Naive B cell (primary cell): ENCODE measurements around the gene FLT3. TPM values are rescaled to one million over a fixed set of nuclear protein-coding genes. Genes with fewer than 3 reads are reported as not detected.
A peak's percentile ranks its signal among the peaks of the same experiment; 100 is the strongest.

Experiments used
- ATAC-seq, 2 donors: fragments of 150-1000 bp; cut with Tn5 transposase; 2 replicates each; pipeline ENCODE4 v1.10.0; 2021; ENCODE audit warnings: low read depth in 2 of 2, mild to moderate bottlenecking in 2 of 2, moderate library complexity in 2 of 2
- DNase-seq: peaks from one replicate; pipeline ENCODE4 v3.0.0; 2022
- H3K27ac Mint-ChIP-seq, 6 donors: one replicate each; pipeline ENCODE4 v1.8.0; 2020 to 2022; ENCODE audit warnings: mild to moderate bottlenecking in 6 of 6, mixed read lengths in 6 of 6, moderate library complexity in 5 of 6, inconsistent platforms in 2 of 6
- H3K27me3 Mint-ChIP-seq, 3 donors: one replicate each; pipeline ENCODE4 v1.8.0; 2021 to 2022; ENCODE audit warnings: mixed read lengths in 3 of 3, mild to moderate bottlenecking in 1 of 3
- H3K36me3 Mint-ChIP-seq, 2 donors: one replicate each; pipeline ENCODE4 v1.8.0; 2020 to 2022; ENCODE audit warnings: mixed read lengths in 2 of 2, inconsistent platforms in 1 of 2, mild to moderate bottlenecking in 1 of 2
- H3K4me1 Mint-ChIP-seq, 3 donors: one replicate each; pipeline ENCODE4 v1.8.0; 2020 to 2022; ENCODE audit warnings: mixed read lengths in 3 of 3, inconsistent platforms in 1 of 3, mild to moderate bottlenecking in 1 of 3, moderate library complexity in 1 of 3
- H3K4me3 Mint-ChIP-seq, 8 donors: one replicate each; pipeline ENCODE4 v1.8.0; 2020 to 2022; ENCODE audit warnings: mild to moderate bottlenecking in 8 of 8, mixed read lengths in 8 of 8, moderate library complexity in 8 of 8, inconsistent platforms in 2 of 8
- H3K9me3 Mint-ChIP-seq, 7 donors: one replicate each; pipeline ENCODE4 v1.8.0; 2020 to 2022; ENCODE audit warnings: mixed read lengths in 7 of 7, mild to moderate bottlenecking in 5 of 7, inconsistent platforms in 2 of 7, moderate library complexity in 1 of 7
- polyA plus RNA-seq, 6 donors: library from polyadenylated mRNA; unstranded; fragments of 300-500 nt; fragmentation: Illumina TruSeq; gene quantifications; one replicate each; pipeline ENCODE4 v1.2.3, GENCODE V29; 2021; ENCODE audit warnings: low read depth in 6 of 6

The FLT3 gene
- polyA plus RNA-seq, 6 donors from 2014 or later = 0.08 to 0.47 (median 0.36) TPM; not detected in 3

- no peaks in the 10 kb centered on the region for H3K36me3 Mint-ChIP-seq
- H3K27me3 Mint-ChIP-seq = no peaks in the 10 kb centered on the region
- peaks cover 5 to 13% (median 6%) of the 10 kb centered on the region in 3 donors for H3K4me1 Mint-ChIP-seq
- no peak for DNase-seq
- ATAC-seq = no peak
- no peak overlapping the region for H3K4me3 Mint-ChIP-seq
- peaks cover 0 to 1% (median 0%) of the 10 kb centered on the region in 7 donors for H3K9me3 Mint-ChIP-seq
- no peak overlapping the region for H3K27ac Mint-ChIP-seq
Observed at GRCh38 chr13:28001837-28002473, 98.4 kb downstream of the FLT3 start.

GRCh38 chr13:28001049-28001448, 99.3 kb downstream of the FLT3 start:
- ATAC-seq = no peak
- H3K9me3 Mint-ChIP-seq = peaks cover 0 to 1% (median 0%) of the 10 kb centered on the region in 7 donors

GRCh38 chr13:28000567-28000966, 99.8 kb downstream of the FLT3 start:
- H3K27me3 Mint-ChIP-seq = no peaks in the 10 kb centered on the region
- peaks cover 0 to 1% (median 0%) of the 10 kb centered on the region in 7 donors for H3K9me3 Mint-ChIP-seq
- ATAC-seq = no peak
- H3K4me1 Mint-ChIP-seq = peaks cover 5 to 7% (median 6%) of the 10 kb centered on the region in 3 donors
- no peak overlapping the region for H3K4me3 Mint-ChIP-seq
- no peaks in the 10 kb centered on the region for H3K36me3 Mint-ChIP-seq
- no peak for DNase-seq
- H3K27ac Mint-ChIP-seq = peak overlapping the region in 2 of 6 donors; percentile 12 to 13

More at GRCh38 chr13:28001049-28001448, 99.3 kb downstream of the FLT3 start:
- H3K27ac Mint-ChIP-seq = no peak overlapping the region
- H3K4me3 Mint-ChIP-seq = no peak overlapping the region
- DNase-seq = no peak
- H3K4me1 Mint-ChIP-seq = peaks cover 5 to 7% (median 6%) of the 10 kb centered on the region in 3 donors
- no peaks in the 10 kb centered on the region for H3K36me3 Mint-ChIP-seq
- H3K27me3 Mint-ChIP-seq = no peaks in the 10 kb centered on the region

GRCh38 chr13:27997904-27998522, 102.4 kb downstream of the FLT3 start:
- Mint-ChIP-seq H3K4me3 (no peak overlapping the region), H3K4me1 (peaks cover 5 to 7% (median 6%) of the 10 kb centered on the region in 3 donors), H3K27me3 (no peaks in the 10 kb centered on the region), H3K36me3 (no peaks in the 10 kb centered on the region), H3K27ac (peak overlapping the region in 2 of 6 donors; percentile 39 to 74), H3K9me3 (peaks cover 0 to 1% (median 0%) of the 10 kb centered on the region in 7 donors)
- DNase-seq (no peak), ATAC-seq (peak; percentile 64 to 76)

- no peak overlapping the region for H3K4me3 Mint-ChIP-seq
- H3K4me1 Mint-ChIP-seq = no peaks in the 10 kb centered on the region
- no peak overlapping the region for H3K27ac Mint-ChIP-seq
- H3K9me3 Mint-ChIP-seq = no peaks in the 10 kb centered on the region
- ATAC-seq (no peak), DNase-seq (no peak)
- no peaks in the 10 kb centered on the region for H3K36me3 Mint-ChIP-seq
- peaks cover 0 to 5% (median 0%) of the 10 kb centered on the region in 3 donors for H3K27me3 Mint-ChIP-seq
Observed at GRCh38 chr13:27991881-27992280, 108.5 kb downstream of the FLT3 start.

- DNase-seq (no peak), ATAC-seq (no peak)
- Mint-ChIP-seq H3K27ac (peak within 1 kb of the TSS in 1 of 6 donors; percentile 76), H3K9me3 (no peaks in the 10 kb centered on the region), H3K27me3 (peaks cover 5 to 14% (median 10%) of the 10 kb centered on the region in 3 donors), H3K4me1 (peaks cover 0 to 4% (median 0%) of the 10 kb centered on the region in 3 donors), H3K36me3 (no peaks in the 10 kb centered on the region), H3K4me3 (no peak within 1 kb of the TSS)
Observed at GRCh38 chr13:27988520-27988919, 111.9 kb downstream of the FLT3 start, which contains the start of gene URAD. URAD (minus strand) TSS chr13:27988693; CDS start chr13:27988637, 56 bp downstream.

- Mint-ChIP-seq H3K4me3 (no peak overlapping the region), H3K9me3 (no peaks in the 10 kb centered on the region), H3K27ac (no peak overlapping the region), H3K27me3 (peaks cover 29 to 43% (median 40%) of the 10 kb centered on the region in 3 donors), H3K4me1 (peaks cover 0 to 6% (median 4%) of the 10 kb centered on the region in 3 donors), H3K36me3 (no peaks in the 10 kb centered on the region)
- ATAC-seq (no peak), DNase-seq (no peak)
Observed at GRCh38 chr13:27985600-27985999, 114.8 kb downstream of the FLT3 start.

GRCh38 chr13:27982361-27982760, 118.0 kb downstream of the FLT3 start:
- H3K9me3 Mint-ChIP-seq = no peaks in the 10 kb centered on the region
- peaks cover 19 to 25% (median 24%) of the 10 kb centered on the region in 3 donors for H3K4me1 Mint-ChIP-seq
- no peaks in the 10 kb centered on the region for H3K36me3 Mint-ChIP-seq
- ATAC-seq (no peak), DNase-seq (no peak)
- H3K4me3 Mint-ChIP-seq = no peak overlapping the region
- peak overlapping the region in 1 of 6 donors; percentile 74 for H3K27ac Mint-ChIP-seq
- peaks cover 51 to 70% (median 69%) of the 10 kb centered on the region in 3 donors for H3K27me3 Mint-ChIP-seq

GRCh38 chr13:27981006-27981708, 119.2 kb downstream of the FLT3 start:
- H3K4me1 Mint-ChIP-seq = peaks cover 24 to 28% (median 25%) of the 10 kb centered on the region in 3 donors
- no peak for ATAC-seq
- peak overlapping the region in 7 of 8 donors; percentile 18 to 89 (median 75) for H3K4me3 Mint-ChIP-seq
- no peaks in the 10 kb centered on the region for H3K9me3 Mint-ChIP-seq
- DNase-seq = no peak
- H3K27me3 Mint-ChIP-seq = peaks cover 63 to 80% (median 76%) of the 10 kb centered on the region in 3 donors
- H3K36me3 Mint-ChIP-seq = no peaks in the 10 kb centered on the region
- peak overlapping the region in 3 of 6 donors; percentile 49 to 93 (median 71) for H3K27ac Mint-ChIP-seq

GRCh38 chr13:27980280-27980998, 119.9 kb downstream of the FLT3 start:
- DNase-seq (no peak), ATAC-seq (peak; percentile 20 to 32)
- no peaks in the 10 kb centered on the region for H3K36me3 Mint-ChIP-seq
- peaks cover 24 to 35% (median 32%) of the 10 kb centered on the region in 3 donors for H3K4me1 Mint-ChIP-seq
- H3K27me3 Mint-ChIP-seq = peaks cover 69 to 87% (median 83%) of the 10 kb centered on the region in 3 donors
- H3K9me3 Mint-ChIP-seq = no peaks in the 10 kb centered on the region
- peak overlapping the region in 1 of 6 donors; percentile 93 for H3K27ac Mint-ChIP-seq
- H3K4me3 Mint-ChIP-seq = peak overlapping the region; percentile 7 to 89 (median 77)

- peak overlapping the region; percentile 7 to 86 (median 77) for H3K4me3 Mint-ChIP-seq
- no peaks in the 10 kb centered on the region for H3K36me3 Mint-ChIP-seq
- peak overlapping the region in 2 of 6 donors; percentile 2 to 60 for H3K27ac Mint-ChIP-seq
- H3K4me1 Mint-ChIP-seq = peaks cover 24 to 38% (median 35%) of the 10 kb centered on the region in 3 donors
- peaks cover 75 to 93% (median 89%) of the 10 kb centered on the region in 3 donors for H3K27me3 Mint-ChIP-seq
- ATAC-seq (peak in 1 of 2 donors; percentile 4), DNase-seq (no peak)
- peaks cover 0 to under 1% (median 0%) of the 10 kb centered on the region in 7 donors for H3K9me3 Mint-ChIP-seq
Observed at GRCh38 chr13:27979765-27980279, 120.6 kb downstream of the FLT3 start.

- no peak for DNase-seq
- ATAC-seq = no peak
- Mint-ChIP-seq H3K36me3 (no peaks in the 10 kb centered on the region), H3K27me3 (peaks cover 78 to 97% (median 92%) of the 10 kb centered on the region in 3 donors), H3K9me3 (peaks cover 0 to 2% (median 0%) of the 10 kb centered on the region in 7 donors), H3K4me3 (peak overlapping the region; percentile 36 to 86 (median 77)), H3K4me1 (peaks cover 21 to 39% (median 38%) of the 10 kb centered on the region in 3 donors), H3K27ac (peak overlapping the region in 4 of 6 donors; percentile 0 to 86 (median 26))
Observed at GRCh38 chr13:27979001-27979643, 121.3 kb downstream of the FLT3 start.
